IMR-90 (cell line): ENCODE data around the gene PSMA7. TPM values are rescaled to one million over a fixed set of nuclear protein-coding genes. Genes with fewer than 3 reads are reported as not detected.
A peak's percentile ranks its signal among the peaks of the same experiment; 100 is the strongest.

Experiments
- ATAC-seq: fragments of 200-7000 bp; cut with Tn5 transposase; 2 replicates; pipeline ENCODE4 v1.9.1; 2020; ENCODE audit warnings: low read depth, mild to moderate bottlenecking, moderate library complexity
- BruUV-seq: library from RNA; stranded (reverse); fragments of 400-500 nt; replicated peaks from 2 replicates; lab custom pipeline; 2021; lab: Mats Ljungman, UMichigan
- CTCF ChIA-PET: fragments of 300-600 bp; formaldehyde crosslinking; extraction: SDS; loops from one replicate; lab custom pipeline; 2021; ENCODE audit warnings: antibody characterized with exemption; lab: Yijun Ruan, JAX
- POLR2A ChIA-PET: fragments of 300-600 bp; sonication (Branson Sonifier 250); formaldehyde crosslinking; loops from one replicate; lab custom pipeline; 2022; ENCODE audit warnings: antibody characterized with exemption; ENCODE audit not compliant: unreplicated experiment; lab: Charles Lee
- DNase-seq: peaks from one replicate; pipeline ENCODE4 v3.0.0; 2013
- H2AFZ ChIP-seq: replicated peaks from 2 replicates; pipeline ENCODE3; 2013; ENCODE audit warnings: low read length, mild to moderate bottlenecking; ENCODE audit not compliant: poor library complexity
- H2AK5ac ChIP-seq: 2 replicates; pipeline ENCODE4 v1.6.1; 2013; ENCODE audit warnings: low read depth, low read length, inconsistent platforms
- H2AK9ac ChIP-seq: replicated peaks from 2 replicates; pipeline ENCODE3; 2013; ENCODE audit warnings: mild to moderate bottlenecking, low read depth, low read length, moderate library complexity; ENCODE audit not compliant: poor library complexity
- H2BK120ac ChIP-seq: 2 replicates; pipeline ENCODE4 v1.6.1; 2013; ENCODE audit warnings: low read depth, low read length, inconsistent platforms
- H2BK15ac ChIP-seq: 3 replicates; pipeline ENCODE4 v1.6.1; 2013; ENCODE audit warnings: low read depth, low read length, inconsistent platforms
- H2BK20ac ChIP-seq: 2 replicates; pipeline ENCODE4 v1.6.1; 2013; ENCODE audit warnings: low read depth, mild to moderate bottlenecking, inconsistent platforms, low read length, moderate library complexity
- H2BK5ac ChIP-seq: 2 replicates; pipeline ENCODE4 v1.6.1; 2013; ENCODE audit warnings: mild to moderate bottlenecking, low read depth, low read length, inconsistent platforms; ENCODE audit not compliant: poor library complexity, severe bottlenecking
- H3K14ac ChIP-seq: replicated peaks from 2 replicates; pipeline ENCODE4 v1.6.1; 2013; ENCODE audit warnings: low read depth, low read length, inconsistent platforms
- H3K18ac ChIP-seq: 2 replicates; pipeline ENCODE4 v1.6.1; 2013; ENCODE audit warnings: low read depth, low read length, control low read depth
- H3K23ac ChIP-seq: 2 replicates; pipeline ENCODE4 v1.6.1; 2013; ENCODE audit warnings: low read depth, low read length, inconsistent platforms
- H3K27ac ChIP-seq: 2 replicates; pipeline ENCODE4 v1.5.1; 2013; ENCODE audit warnings: mild to moderate bottlenecking, control low read depth, low read length; ENCODE audit not compliant: insufficient read depth
- H3K27me3 ChIP-seq: 2 replicates; pipeline ENCODE4 v1.6.1; 2013; ENCODE audit warnings: low read length; ENCODE audit not compliant: control insufficient read depth, insufficient read depth
- H3K36me3 ChIP-seq: 2 replicates; pipeline ENCODE4 v1.6.1; 2013; ENCODE audit warnings: low read length, mixed read lengths; ENCODE audit not compliant: control insufficient read depth, insufficient read depth
- H3K4ac ChIP-seq: 2 replicates; pipeline ENCODE4 v1.6.1; 2013; ENCODE audit warnings: low read depth, low read length, inconsistent platforms
- H3K4me1 ChIP-seq: 2 replicates; pipeline ENCODE4 v1.6.1; 2013; ENCODE audit warnings: low read length, mixed read lengths; ENCODE audit not compliant: control insufficient read depth, insufficient read depth
- H3K4me2 ChIP-seq: 2 replicates; pipeline ENCODE4 v1.6.1; 2013; ENCODE audit warnings: low read depth, mild to moderate bottlenecking, control low read depth, low read length, moderate library complexity
- H3K4me3 ChIP-seq: 2 replicates; pipeline ENCODE4 v1.5.1; 2013; ENCODE audit warnings: low read depth, mild to moderate bottlenecking, control low read depth, low read length, moderate library complexity; ENCODE audit not compliant: insufficient read depth
- H3K56ac ChIP-seq: 2 replicates; pipeline ENCODE4 v1.6.1; 2013; ENCODE audit warnings: low read length, inconsistent platforms; ENCODE audit not compliant: insufficient read depth; ENCODE audit errors: extremely low read depth
- H3K79me1 ChIP-seq, 2 experiments: 2 replicates each; pipeline ENCODE4 v1.6.1; 2013; ENCODE audit warnings: low read length in 2 of 2, inconsistent platforms in 1 of 2, low read depth in 1 of 2
- H3K9ac ChIP-seq: 2 replicates; pipeline ENCODE4 v1.6.1; 2013; ENCODE audit warnings: low read depth, low read length, control low read depth
- H3K9me1 ChIP-seq: 2 replicates; pipeline ENCODE4 v1.6.1; 2013; ENCODE audit warnings: low read length, inconsistent platforms; ENCODE audit not compliant: insufficient read depth
- H3K9me3 ChIP-seq: 2 replicates; pipeline ENCODE4 v1.6.1; 2013; ENCODE audit warnings: low read length; ENCODE audit not compliant: control insufficient read depth, insufficient read depth
- H4K20me1 ChIP-seq: 2 replicates; pipeline ENCODE4 v1.6.1; 2013; ENCODE audit warnings: low read length, inconsistent platforms; ENCODE audit not compliant: insufficient read depth
- H4K5ac ChIP-seq: 2 replicates; pipeline ENCODE4 v1.6.1; 2013; ENCODE audit warnings: mild to moderate bottlenecking, low read depth, low read length, control low read depth
- H4K8ac ChIP-seq, 2 experiments: 2 replicates each; pipeline ENCODE4 v1.6.1; 2013; ENCODE audit warnings: low read depth in 2 of 2, low read length in 2 of 2, control low read depth in 1 of 2, inconsistent platforms in 1 of 2
- H4K91ac ChIP-seq: 2 replicates; pipeline ENCODE4 v1.6.1; 2013; ENCODE audit warnings: low read depth, low read length, inconsistent platforms; ENCODE audit not compliant: insufficient read depth
- MXI1 ChIP-seq: IDR thresholded peaks from 2 replicates; pipeline ENCODE4 v1.6.1; 2012; ENCODE audit warnings: low read depth, mild to moderate bottlenecking, low read length, moderate library complexity, borderline replicate concordance
- NFE2L2 ChIP-seq: fragments of 150-350 bp; IDR thresholded peaks from 2 replicates; pipeline ENCODE4 v1.6.1; 2016; ENCODE audit warnings: low read depth, mild to moderate bottlenecking, low read length
- POLR2A ChIP-seq: IDR thresholded peaks from 2 replicates; pipeline ENCODE4 v1.6.1; 2012; ENCODE audit warnings: mild to moderate bottlenecking, low read depth, low read length
- RAD21 ChIP-seq: IDR thresholded peaks from 2 replicates; pipeline ENCODE4 v1.6.1; 2012; ENCODE audit warnings: low read length, improper control_type of control experiment
- SMC3 ChIP-seq: fragments of 150-350 bp; IDR thresholded peaks from 2 replicates; pipeline ENCODE4 v1.6.1; 2016; ENCODE audit warnings: low read depth, mild to moderate bottlenecking, antibody characterized with exemption, low read length, moderate library complexity
- USF2 ChIP-seq: fragments of 150-350 bp; IDR thresholded peaks from 2 replicates; pipeline ENCODE4 v1.6.1; 2017; ENCODE audit warnings: mild to moderate bottlenecking, antibody characterized with exemption, low read length, low read depth
- WGBS, 2 experiments: methylation state at CpG; one replicate each; pipeline versions ENCODE4 v1.1.5 to v1.1.7; 2013; ENCODE audit warnings: missing lambda C conversion rate in 2 of 2; ENCODE audit not compliant: insufficient read length in 1 of 2; ENCODE audit errors: extremely low coverage in 2 of 2; 5-methylcytosine and 5-hydroxymethylcytosine counted together
- dilution Hi-C: fragments of 300-500 bp; cut with HindIII; formaldehyde crosslinking; loops from one replicate; pipeline ENCODE4 v1.14.3; 2018; ENCODE audit warnings: low sequenced_read_pairs; ENCODE audit not compliant: unreplicated experiment
- in situ Hi-C: fragments of 300-500 bp; cut with MboI; formaldehyde crosslinking; loops from 3 replicates; pipeline ENCODE4 v1.14.3; 2019; ENCODE audit warnings: low sequenced_read_pairs, inconsistent platforms, mixed read lengths
- intact Hi-C: fragments of 100-400 bp; cut with micrococcal nuclease; formaldehyde crosslinking; loops from 2 replicates; pipeline ENCODE4 v1.10.0; 2022
- polyA plus RNA-seq, 3 experiments: library from polyadenylated mRNA; depleted of rRNA; stranded (reverse); fragments of >200 nt; gene quantifications; 2 replicates each; pipeline ENCODE4 v1.2.3, GENCODE V29; 2012; ENCODE audit warnings: low replicate concordance in 1 of 3
- total RNA-seq: library from RNA; depleted of rRNA; stranded (reverse); fragments of >200 nt; gene quantifications from 2 replicates; pipeline ENCODE4 v1.2.3, GENCODE V29; 2012

PSMA7 gene
- total and polyA plus RNA-seq, 2 of the 4 experiments (the other 2 are of a cell fraction), result 417 to 458 TPM

DNA sequence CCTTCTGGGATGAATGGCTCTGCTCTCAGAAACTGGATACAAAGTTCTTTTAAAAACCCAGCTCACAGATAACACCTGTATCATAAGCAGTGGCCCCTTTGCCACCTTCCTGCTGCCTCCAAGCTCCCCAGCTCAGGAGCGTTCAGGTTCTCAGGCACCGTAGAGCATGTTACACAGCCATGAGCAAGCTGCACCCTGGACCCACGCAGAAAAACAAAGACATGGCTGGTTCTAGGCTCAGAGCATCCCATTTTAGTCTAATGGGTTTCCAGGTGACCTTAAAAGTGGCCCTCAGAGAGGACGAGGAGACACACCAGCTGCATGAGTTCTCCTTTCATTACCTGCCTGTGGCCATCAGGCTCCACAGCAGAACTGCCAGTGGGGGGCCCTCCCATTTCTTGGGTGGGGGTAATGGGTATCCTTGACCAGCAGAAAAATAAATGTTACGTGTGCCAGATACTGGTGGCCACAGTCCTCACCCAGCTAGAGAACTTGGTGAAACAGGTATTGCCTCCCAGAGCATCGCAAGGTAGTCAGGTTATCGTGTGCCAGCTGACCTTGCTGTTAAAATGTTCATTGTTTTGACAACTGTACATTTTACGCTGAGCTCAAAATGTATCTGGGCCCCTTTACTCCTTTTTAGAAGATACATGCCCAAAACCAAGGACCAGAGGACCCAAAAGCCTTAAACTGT, 7.5 kb downstream of the PSMA7 start:
- BruUV-seq, result no TSS peak
- H3K36me3 ChIP-seq, result peaks cover 83% of the 10 kb centered on the region
- no peak overlapping the region for H2AK5ac ChIP-seq
- dilution Hi-C loops (no loop called here), intact Hi-C loops (loop anchor here (1.0 kb wide), 2 partner anchors 109 to 124 kb away; no protein-coding TSS in a partner anchor), in situ Hi-C loops (no loop called here)
- no peak overlapping the region for H3K18ac ChIP-seq
- H3K4me1 ChIP-seq, result peaks cover 4% of the 10 kb centered on the region; the same call in 1 of the 2 replicates
- H3K4me2 ChIP-seq, result no peak overlapping the region
- H2AFZ ChIP-seq, result no peak overlapping the region
- H2BK5ac ChIP-seq, result no peak overlapping the region
- H3K27me3 ChIP-seq, result no peaks in the 10 kb centered on the region
- no peak overlapping the region for H3K27ac ChIP-seq
- TF ChIP-seq SMC3 (no peak), POLR2A (0 out of 2 replicates have a peak, but pooled peaks have one; percentile 14), USF2 (no peak), NFE2L2 (no peak), RAD21 (no peak), MXI1 (no peak)
- H4K91ac ChIP-seq, result no peak overlapping the region
- H3K14ac ChIP-seq, result no peak overlapping the region
- ATAC-seq (no peak), DNase-seq (no peak)
- H3K23ac ChIP-seq, result no peak overlapping the region
- peaks cover 89% of the 10 kb centered on the region for H4K20me1 ChIP-seq
- H2BK15ac ChIP-seq, result no peak overlapping the region
- H2AK9ac ChIP-seq, result no peak overlapping the region
- H2BK20ac ChIP-seq, result no peak overlapping the region
- no peaks in the 10 kb centered on the region for H3K9me3 ChIP-seq
- no peak overlapping the region for H3K9ac ChIP-seq
- no peak overlapping the region for H2BK120ac ChIP-seq
- H3K4ac ChIP-seq, result no peak overlapping the region
- ChIA-PET POLR2A (no interaction called here), CTCF (interaction anchor here (0.9 to 1.9 kb wide), 4 partner anchors 72 to 125 kb away, joined by 3 to 8 read pairs (median 4); no protein-coding TSS in a partner anchor)
- peaks cover 15 to 78% of the 10 kb centered on the region in 2 experiments for H3K79me1 ChIP-seq
- peaks cover 2% of the 10 kb centered on the region; the same call in 1 of the 2 replicates for H3K9me1 ChIP-seq
- H4K8ac ChIP-seq, result no peak overlapping the region
- no peak overlapping the region for H4K5ac ChIP-seq
- 100% methylated on average over 4 of the region's 8 CpGs; no CpG with 5 or more reads in 1 of the 2 experiments for WGBS, 2 experiments
- H3K56ac ChIP-seq, result no peak overlapping the region
- H3K4me3 ChIP-seq, result no peak overlapping the region
